Heart left ventricle (tissue), 13 donors: Measurements from ENCODE around the gene IPCEF1.
A peak's percentile ranks its signal among the peaks of the same experiment; 100 is the strongest.

Experiments used
- CTCF ChIP-seq, 12 donors: fragments of 200-600 bp; sonication (generic) in 4 of 12; IDR thresholded peaks; one replicate each; pipeline versions ENCODE4 v1.5.0 to v1.8.0; 2018 to 2022; ENCODE audit warnings: antibody characterized with exemption in 12 of 12, mild to moderate bottlenecking in 5 of 12
- POLR2A ChIP-seq, 2 donors: fragments of 450-650 bp; IDR thresholded peaks; one replicate each; pipeline ENCODE4 v1.6.1; 2017; ENCODE audit warnings: antibody characterized with exemption in 2 of 2, mild to moderate bottlenecking in 2 of 2, moderate library complexity in 2 of 2
- donor health status: ischemic (EF 13 %, LVEDD 7.1; RV severe dilation, severe dysfunction).
- donor health status: DM: no; HTN: yes; CAD: no.
- donor health status: DM: no; HTN: no; CAD: no.
- donor health status: ischemic (EF 25% LVEDD 6.9; RV normal size, moderate dysfunction).
- donor health status: ischemic (EF 25% LVEDD 5.7; RV mildly dilated, moderate dysfunction).
- donor health status: ischemic (EF 35%, LVEDD 5.7; RV mildly dilated, moderate dysfunction).
- donor health status: nonischemic (EF 11% LVEDD 7.7; RV severe dilation, severe dysfunction).
- donor health status: DM: yes; HTN: yes; CAD: no.
- donor health status: PGD.
- donor health status: ischemic (EF 29% LVEDD 5.4; RV normal size, mild dysfunction).
- donor health status: nonischemic (EF 23%, LVEDD 6.1; RV moderate dilation, normal function).

GRCh38 chr6:154154389-154154967 is 202.1 kb downstream of the IPCEF1 start:
- TF ChIP-seq CTCF (IDR thresholded peaks at IDR 0.05) (peak; percentile 78 to 90 (median 84)), POLR2A (IDR thresholded peaks at IDR 0.05) (no peak)
